HCT116 (cell line): Measurements from ENCODE around the gene TMEM131.

Experiments used
- CTCF ChIP-seq, 3 experiments: fragments of 200-600 bp in 1 of 3; sonication (generic) in 1 of 3; IDR thresholded peaks in 2 of 3; conservative IDR thresholded peaks in 1 of 3; 2 replicates each; pipeline ENCODE4 v1.5.1; 2012 to 2017; ENCODE audit warnings: low read depth in 2 of 3, low read length in 2 of 3, antibody characterized with exemption in 1 of 3, borderline replicate concordance in 1 of 3, control low read depth in 1 of 3, mild to moderate bottlenecking in 1 of 3, mixed read lengths in 1 of 3, mixed run types in 1 of 3, moderate library complexity in 1 of 3; ENCODE audit not compliant: insufficient read depth in 1 of 3
- POLR2AphosphoS5 ChIP-seq: IDR thresholded peaks from 2 replicates; pipeline ENCODE4 v1.6.1; 2011; ENCODE audit warnings: mild to moderate bottlenecking, low read depth, low read length, moderate library complexity
- YY1 ChIP-seq: IDR thresholded peaks from 2 replicates; pipeline ENCODE4 v1.6.1; 2011; ENCODE audit warnings: low read length, low read depth, moderate library complexity, mild to moderate bottlenecking; ENCODE audit not compliant: insufficient replicate concordance; ENCODE audit errors: extremely low read depth
- ZNF274 ChIP-seq: fragments of 200-500 bp; sonication (Bioruptor generic); IDR thresholded peaks from 2 replicates; pipeline ENCODE4 v1.6.1; 2014; ENCODE audit warnings: mild to moderate bottlenecking, low read depth, low read length, inconsistent platforms
- TF ChIP-seq, protein P1 (sequence below): IDR thresholded peaks from 2 replicates; pipeline ENCODE4 v1.6.1; 2012

DNA sequence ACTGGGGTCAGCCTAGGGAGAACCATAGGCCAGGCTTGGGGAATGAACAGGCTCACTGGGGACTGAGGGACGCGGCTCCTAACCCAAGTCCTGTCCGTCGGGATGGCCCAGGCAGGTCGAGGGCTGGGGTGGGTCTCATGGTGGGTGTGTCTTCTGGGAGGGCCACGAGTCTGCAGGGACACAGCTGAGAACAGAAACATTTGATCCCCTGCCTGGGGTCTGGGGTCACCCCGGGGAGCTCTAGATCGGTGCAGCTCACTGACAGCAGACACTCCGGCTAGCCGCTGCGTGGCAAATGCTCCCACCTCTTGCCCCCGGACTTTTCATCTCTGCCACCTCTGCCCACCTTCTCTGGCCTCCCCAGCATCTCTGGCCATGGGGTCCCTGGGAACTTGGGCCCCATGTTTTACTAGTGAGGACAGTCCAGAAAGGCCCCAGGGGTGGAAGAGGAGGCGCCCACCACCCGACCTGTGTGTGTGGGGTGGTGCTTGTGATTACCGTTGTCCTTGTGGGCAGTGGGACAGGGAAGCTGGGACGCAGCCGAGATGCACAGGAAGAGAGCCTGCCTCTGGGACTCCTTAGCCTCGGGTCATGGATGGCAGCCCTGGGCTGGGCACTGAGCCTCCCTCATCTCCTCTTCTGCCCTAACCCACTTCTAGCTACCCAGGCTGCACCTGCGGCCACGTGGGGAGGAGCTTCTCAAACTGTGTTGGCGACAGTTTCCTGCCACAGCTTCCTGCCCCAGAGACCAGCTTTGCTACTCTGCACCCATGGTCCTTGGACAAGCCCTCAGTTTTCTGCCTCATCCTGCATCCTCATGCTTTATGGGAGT lies 277.5 kb downstream of the TMEM131 start:
- TF ChIP-seq POLR2AphosphoS5: no peak
- no peak for TF ChIP-seq YY1
- TF ChIP-seq, protein P1, sequence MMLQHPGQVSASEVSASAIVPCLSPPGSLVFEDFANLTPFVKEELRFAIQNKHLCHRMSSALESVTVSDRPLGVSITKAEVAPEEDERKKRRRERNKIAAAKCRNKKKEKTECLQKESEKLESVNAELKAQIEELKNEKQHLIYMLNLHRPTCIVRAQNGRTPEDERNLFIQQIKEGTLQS: no peak
- no peak for TF ChIP-seq CTCF (IDR thresholded peaks at IDR 0.05 in 2 of 3, conservative IDR thresholded peaks at IDR 0.05 in 1 of 3; ENCODE audit: borderline replicate concordance in 1 of 3, insufficient read depth in 1 of 3, low read depth in 2 of 3, low read length in 2 of 3)
- TF ChIP-seq ZNF274: no peak
